GM12878 (cell line): ENCODE results near the gene GUCA2A. TPM values are rescaled to one million over a fixed set of nuclear protein-coding genes. Genes with fewer than 3 reads are reported as not detected.

Experiments
- ATAC-seq: fragments of 200-7000 bp; cut with Tn5 transposase; 3 replicates; pipeline ENCODE4 v1.9.1; 2020; ENCODE audit warnings: mild to moderate bottlenecking, moderate library complexity
- BruUV-seq: library from RNA; stranded (reverse); fragments of 400-500 nt; replicated peaks from 2 replicates; lab custom pipeline; 2021; lab: Mats Ljungman, UMichigan
- CTCF ChIA-PET: fragments of 300-600 bp; sonication (Branson Sonifier 250); formaldehyde crosslinking; extraction: SDS; loops from one replicate; lab custom pipeline; 2021; ENCODE audit warnings: inconsistent platforms; lab: Yijun Ruan, JAX
- POLR2A ChIA-PET: fragments of 350-600 bp; formaldehyde crosslinking; extraction: SDS; loops from one replicate; lab custom pipeline; 2021; ENCODE audit warnings: inconsistent platforms; lab: Charles Lee
- RAD21 ChIA-PET: fragments of 300-600 bp; sonication (Branson Sonifier 250); formaldehyde crosslinking; loops from one replicate; lab custom pipeline; 2023; ENCODE audit warnings: antibody characterized with exemption; ENCODE audit not compliant: unreplicated experiment; lab: Charles Lee
- SMC1A ChIA-PET: fragments of 300-600 bp; sonication (Branson Sonifier 250); formaldehyde crosslinking; loops from one replicate; lab custom pipeline; 2023; ENCODE audit not compliant: unreplicated experiment, uncharacterized antibody; lab: Charles Lee
- DNase-seq: peaks from one replicate; pipeline ENCODE4 v3.0.0-alpha.2; 2011; ENCODE audit warnings: low read depth, low spot score
- FAIRE-seq: peaks from 3 replicates; lab custom pipeline; 2011; peaks lifted over from hg19 to GRCh38; lab: Jason Lieb, UNC
- H2AFZ ChIP-seq: 2 replicates; pipeline ENCODE4 v1.6.0; 2011; ENCODE audit warnings: low read depth, low read length, control low read depth; ENCODE audit not compliant: control insufficient read depth
- H3K27ac ChIP-seq: 2 replicates; pipeline ENCODE4 v1.5.1; 2011; ENCODE audit warnings: control low read depth; ENCODE audit not compliant: control insufficient read depth, insufficient read depth
- H3K27me3 ChIP-seq, 2 experiments: replicated peaks in 1 of 2; 2 replicates each; pipeline versions ENCODE4 v1.6.0 to v1.6.1; 2011; ENCODE audit warnings: low read length in 1 of 2; ENCODE audit not compliant: control insufficient read depth in 2 of 2, insufficient read depth in 2 of 2
- H3K36me3 ChIP-seq, 2 experiments: 2 replicates each; pipeline ENCODE4 v1.5.1; 2011; ENCODE audit warnings: low read length in 1 of 2; ENCODE audit not compliant: control insufficient read depth in 2 of 2, insufficient read depth in 2 of 2
- H3K4me1 ChIP-seq: 2 replicates; pipeline ENCODE4 v1.6.1; 2011; ENCODE audit warnings: mild to moderate bottlenecking, low read length, moderate library complexity, mixed read lengths; ENCODE audit not compliant: control insufficient read depth, insufficient read depth
- H3K4me2 ChIP-seq: 2 replicates; pipeline ENCODE4 v1.6.0; 2011; ENCODE audit warnings: control low read depth; ENCODE audit not compliant: control insufficient read depth, insufficient read depth
- H3K4me3 ChIP-seq: fragments of 200-600 bp; sonication (generic); 2 replicates; pipeline ENCODE4 v1.5.1; 2016
- H3K79me2 ChIP-seq: 2 replicates; pipeline ENCODE4 v1.6.0; 2011; ENCODE audit warnings: low read length; ENCODE audit not compliant: control insufficient read depth, insufficient read depth
- H3K9ac ChIP-seq: 2 replicates; pipeline ENCODE4 v1.8.0; 2011; ENCODE audit warnings: low read length, control low read depth, mixed read lengths; ENCODE audit not compliant: control insufficient read depth, insufficient read depth
- H3K9me3 ChIP-seq: replicated peaks from 3 replicates; pipeline ENCODE4 v1.5.1; 2011; ENCODE audit warnings: mild to moderate bottlenecking, low read length; ENCODE audit not compliant: control insufficient read depth, insufficient read depth
- H4K20me1 ChIP-seq: 2 replicates; pipeline ENCODE4 v1.6.0; 2011; ENCODE audit not compliant: control insufficient read depth, insufficient read depth
- CBFB ChIP-seq: IDR thresholded peaks from 2 replicates; pipeline ENCODE4 v1.6.1; 2016; ENCODE audit warnings: antibody characterized with exemption, low read depth
- CREB1 ChIP-seq: IDR thresholded peaks from 2 replicates; pipeline ENCODE4 v1.6.1; 2012; ENCODE audit warnings: low read depth, mild to moderate bottlenecking, inconsistent platforms
- IKZF1 ChIP-seq: fragments of 450-650 bp; conservative IDR thresholded peaks from 2 replicates; pipeline ENCODE4 v1.6.1; 2017; ENCODE audit warnings: antibody characterized with exemption, mild to moderate bottlenecking
- RAD21 ChIP-seq: IDR thresholded peaks from 2 replicates; pipeline ENCODE4 v1.6.1; 2011; ENCODE audit warnings: mild to moderate bottlenecking, low read depth, low read length, moderate library complexity; ENCODE audit not compliant: insufficient read depth
- SUPT20H ChIP-seq: IDR thresholded peaks from 2 replicates; pipeline ENCODE4 v1.6.1; 2011; ENCODE audit warnings: low read depth, mild to moderate bottlenecking, low read length, moderate library complexity, borderline replicate concordance; ENCODE audit not compliant: control insufficient read depth
- TAF1 ChIP-seq: IDR thresholded peaks from 2 replicates; pipeline ENCODE4 v1.6.1; 2011; ENCODE audit warnings: mild to moderate bottlenecking, low read depth, low read length, borderline replicate concordance
- TCF3 ChIP-seq: IDR thresholded peaks from 2 replicates; pipeline ENCODE4 v1.6.1; 2012; ENCODE audit warnings: low read depth, mild to moderate bottlenecking, low read length, borderline replicate concordance; ENCODE audit not compliant: insufficient read depth
- WRNIP1 ChIP-seq: IDR thresholded peaks from 2 replicates; pipeline ENCODE4 v1.6.1; 2011; ENCODE audit warnings: low read depth, low read length, improper control_type of control experiment, borderline replicate concordance
- ZZZ3 ChIP-seq: IDR thresholded peaks from 2 replicates; pipeline ENCODE4 v1.6.1; 2011; ENCODE audit warnings: low read depth; ENCODE audit not compliant: control insufficient read depth, insufficient read length
- WGBS: methylation state at CpG from one replicate; pipeline ENCODE4 v1.1.6; 2016; ENCODE audit warnings: low lambda C conversion rate; ENCODE audit not compliant: insufficient replicate concordance, insufficient coverage; ENCODE audit errors: missing lambda C conversion rate; 5-methylcytosine and 5-hydroxymethylcytosine counted together
- in situ Hi-C: fragments of 300-500 bp; cut with MboI; formaldehyde crosslinking; loops from 9 replicates; pipeline ENCODE4 v1.14.3; 2018; ENCODE audit warnings: mixed read lengths
- intact Hi-C: fragments of 100-400 bp; cut with micrococcal nuclease; formaldehyde crosslinking; loops from one replicate; pipeline ENCODE4 v1.14.2; 2022; ENCODE audit not compliant: unreplicated experiment
- polyA plus RNA-seq, 11 experiments: library from polyadenylated mRNA; depleted of rRNA in 4 of 11; unstranded in 6 of 11; stranded (reverse) in 5 of 11; fragments of >200 nt; fragmentation: Nextera tagmentation in 4 of 11; fragmentation: Illumina TruSeq in 1 of 11; extraction: Ambion mirVana in 4 of 11; extraction: Trizol in 1 of 11; gene quantifications; 1 replicate in 1 of 11; 2 replicates in 10 of 11; pipeline versions ENCODE4 v1.2.1 to v1.2.3, GENCODE V29; 2011 to 2016; ENCODE audit warnings: inconsistent platforms in 2 of 11, missing spikeins in 2 of 11, low read depth in 1 of 11
- total RNA-seq, 4 experiments: library from RNA; depleted of rRNA in 3 of 4; stranded (reverse); fragments of >200 nt in 3 of 4; fragmentation: Illumina TruSeq in 1 of 4; extraction: Trizol in 1 of 4; gene quantifications; 2 replicates each; pipeline versions ENCODE4 v1.2.1 to v1.2.3, GENCODE V29; 2013 to 2021
- TF ChIP-seq, protein P1 (sequence below): IDR thresholded peaks from 2 replicates; pipeline ENCODE4 v1.6.1; 2012; ENCODE audit warnings: low read depth, low read length, improper control_type of control experiment
- TF ChIP-seq, protein P2 (sequence below): IDR thresholded peaks from 2 replicates; pipeline ENCODE4 v1.6.1; 2011; ENCODE audit warnings: low read depth, low read length, improper control_type of control experiment, borderline replicate concordance

GUCA2A gene
- total and polyA plus RNA-seq, 10 of the 15 experiments (the other 5 are each of a cell fraction or from before 2014, with no cell fraction given), result not detected

DNA sequence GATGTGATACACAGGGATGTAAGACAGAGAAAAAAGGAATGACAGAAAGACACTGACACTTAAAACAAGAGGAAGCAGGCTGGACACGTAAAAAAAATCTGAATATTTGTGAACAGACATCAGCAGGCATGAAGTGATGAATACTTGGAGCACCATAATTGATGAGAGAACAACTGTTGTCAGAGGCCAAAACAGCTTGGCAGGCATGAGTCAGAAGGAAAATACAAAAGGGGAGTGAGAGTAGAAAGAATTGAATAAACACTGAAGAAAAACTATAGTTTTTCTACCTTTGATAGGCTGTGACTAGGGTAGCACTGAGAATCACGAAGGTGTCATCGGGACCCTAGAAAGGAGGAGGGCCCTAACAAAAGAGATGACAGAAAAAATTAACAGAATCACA is 21.6 kb upstream of the GUCA2A start:
- no peak for ATAC-seq
- intact Hi-C loops, result no loop called here
- Histone ChIP-seq H3K4me2 (no peak overlapping the region), H3K27ac (no peak overlapping the region), H3K9me3 (no peaks in the 10 kb centered on the region), H3K36me3 (peaks cover 1 to 14% of the 10 kb centered on the region in 2 experiments), H4K20me1 (no peaks in the 10 kb centered on the region), H3K79me2 (no peaks in the 10 kb centered on the region), H3K27me3 (no peaks in the 10 kb centered on the region), H2AFZ (no peak overlapping the region), H3K4me1 (no peaks in the 10 kb centered on the region), H3K4me3 (no peak overlapping the region), H3K9ac (no peak overlapping the region)
- WGBS, result 94% methylated on average over 3 of the region's 3 CpGs
- ChIA-PET CTCF (interaction anchor here (1.7 to 4.9 kb wide), 2 partner anchors 12 to 14 kb away, joined by 5 to 32 read pairs; no protein-coding TSS in a partner anchor), RAD21 (no interaction called here), POLR2A (no interaction called here), SMC1A (no interaction called here)
- no peak for FAIRE-seq
- in situ Hi-C loops, result no loop called here
- no TSS peak for BruUV-seq
- no peak for DNase-seq
- TF ChIP-seq CBFB (no peak), IKZF1 (no peak), TAF1 (no peak), WRNIP1 (no peak), TCF3 (no peak), ZZZ3 (no peak), CREB1 (no peak), RAD21 (no peak), SUPT20H (no peak)
- TF ChIP-seq, protein P1, sequence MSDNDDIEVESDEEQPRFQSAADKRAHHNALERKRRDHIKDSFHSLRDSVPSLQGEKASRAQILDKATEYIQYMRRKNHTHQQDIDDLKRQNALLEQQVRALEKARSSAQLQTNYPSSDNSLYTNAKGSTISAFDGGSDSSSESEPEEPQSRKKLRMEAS, result no peak
- TF ChIP-seq, protein P2, sequence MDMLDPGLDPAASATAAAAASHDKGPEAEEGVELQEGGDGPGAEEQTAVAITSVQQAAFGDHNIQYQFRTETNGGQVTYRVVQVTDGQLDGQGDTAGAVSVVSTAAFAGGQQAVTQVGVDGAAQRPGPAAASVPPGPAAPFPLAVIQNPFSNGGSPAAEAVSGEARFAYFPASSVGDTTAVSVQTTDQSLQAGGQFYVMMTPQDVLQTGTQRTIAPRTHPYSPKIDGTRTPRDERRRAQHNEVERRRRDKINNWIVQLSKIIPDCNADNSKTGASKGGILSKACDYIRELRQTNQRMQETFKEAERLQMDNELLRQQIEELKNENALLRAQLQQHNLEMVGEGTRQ, result no peak
